Immature natural killer cell (primary cell): ENCODE data around the gene ZNF106. TPM values are rescaled to one million over a fixed set of nuclear protein-coding genes. Genes with fewer than 3 reads are reported as not detected.

ENCODE experiments used
- DNase-seq, 3 donors: peaks; one replicate each; pipeline ENCODE4 v3.0.0; 2022; ENCODE audit warnings: mixed read lengths in 1 of 3
- H3K27ac Mint-ChIP-seq, 6 donors: one replicate each; pipeline ENCODE4 v1.8.0; 2020; ENCODE audit warnings: mixed read lengths in 6 of 6, mild to moderate bottlenecking in 5 of 6, inconsistent platforms in 4 of 6, moderate library complexity in 3 of 6
- H3K27me3 Mint-ChIP-seq, 3 donors: one replicate each; pipeline ENCODE4 v1.8.0; 2020 to 2021; ENCODE audit warnings: low read depth in 3 of 3, mild to moderate bottlenecking in 3 of 3, mixed read lengths in 3 of 3, moderate library complexity in 3 of 3, inconsistent platforms in 1 of 3
- H3K36me3 Mint-ChIP-seq, 3 donors: one replicate each; pipeline ENCODE4 v1.8.0; 2020; ENCODE audit warnings: mixed read lengths in 3 of 3, inconsistent platforms in 2 of 3, mild to moderate bottlenecking in 2 of 3
- H3K4me1 Mint-ChIP-seq, 2 donors: one replicate each; pipeline ENCODE4 v1.8.0; 2020; ENCODE audit warnings: inconsistent platforms in 2 of 2, mild to moderate bottlenecking in 2 of 2, mixed read lengths in 2 of 2, moderate library complexity in 1 of 2
- H3K4me3 Mint-ChIP-seq, 5 donors: one replicate each; pipeline ENCODE4 v1.8.0; 2020; ENCODE audit warnings: mild to moderate bottlenecking in 5 of 5, mixed read lengths in 5 of 5, inconsistent platforms in 3 of 5, moderate library complexity in 3 of 5
- H3K9me3 Mint-ChIP-seq, 6 donors: one replicate each; pipeline ENCODE4 v1.8.0; 2020; ENCODE audit warnings: mild to moderate bottlenecking in 6 of 6, mixed read lengths in 6 of 6, inconsistent platforms in 4 of 6, moderate library complexity in 3 of 6
- polyA plus RNA-seq, 3 donors: library from polyadenylated mRNA; unstranded; fragments of 300-500 nt; fragmentation: Illumina TruSeq; gene quantifications; one replicate each; pipeline ENCODE4 v1.2.3, GENCODE V29; 2021

Gene ZNF106
- polyA plus RNA-seq, 3 donors from 2014 or later, result 20.3 to 65.5 (median 21.7) TPM

DNA sequence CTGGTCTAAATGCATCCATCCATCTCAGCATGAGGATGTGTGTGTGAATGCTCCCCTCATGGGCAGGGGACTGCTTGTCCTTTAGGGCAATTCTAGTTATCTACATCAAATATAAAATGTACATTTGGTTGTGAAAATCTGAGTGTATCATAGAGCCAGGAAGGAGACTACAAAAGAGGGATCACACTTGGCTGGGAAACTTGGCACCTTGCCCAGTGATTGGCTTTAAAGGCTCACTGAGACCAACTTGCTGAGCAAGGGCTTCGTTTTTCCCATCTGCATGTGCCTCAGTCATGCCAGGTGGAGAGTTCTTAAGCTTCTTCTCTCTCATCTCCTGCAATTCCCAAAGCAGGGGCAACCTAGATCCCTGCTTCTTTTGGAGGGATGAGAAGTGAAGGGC lies 126.4 kb downstream of the ZNF106 start:
- Mint-ChIP-seq H3K9me3 (no peaks in the 10 kb centered on the region), H3K27ac (no peak overlapping the region), H3K4me1 (no peaks in the 10 kb centered on the region), H3K36me3 (peaks cover 0 to 6% (median 3%) of the 10 kb centered on the region in 3 donors), H3K27me3 (no peaks in the 10 kb centered on the region), H3K4me3 (no peak overlapping the region)
- DNase-seq, result no peak

DNA sequence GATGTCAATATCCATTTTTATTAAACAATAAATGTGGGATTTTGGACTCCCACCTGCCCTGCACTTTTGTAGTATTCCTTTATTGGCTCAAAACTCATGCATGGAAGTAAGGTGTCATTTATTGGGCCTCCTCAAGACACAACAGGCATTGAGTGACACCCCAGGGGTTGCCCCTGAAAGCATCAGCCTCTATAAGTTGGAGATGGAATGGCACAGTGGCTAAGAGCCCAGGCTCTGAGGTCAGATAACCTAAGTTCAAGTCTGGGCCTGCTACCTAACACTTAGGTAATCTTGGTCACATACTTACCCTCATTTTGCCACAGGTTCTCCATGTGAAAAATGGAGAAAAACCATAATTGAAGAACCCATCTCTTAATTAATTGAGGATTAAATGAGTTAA lies 127.0 kb downstream of the ZNF106 start:
- Mint-ChIP-seq H3K9me3 (no peaks in the 10 kb centered on the region), H3K27ac (no peak overlapping the region), H3K36me3 (peaks cover 0 to 11% (median 7%) of the 10 kb centered on the region in 3 donors), H3K4me1 (no peaks in the 10 kb centered on the region), H3K27me3 (no peaks in the 10 kb centered on the region), H3K4me3 (no peak overlapping the region)
- no peak for DNase-seq

DNA sequence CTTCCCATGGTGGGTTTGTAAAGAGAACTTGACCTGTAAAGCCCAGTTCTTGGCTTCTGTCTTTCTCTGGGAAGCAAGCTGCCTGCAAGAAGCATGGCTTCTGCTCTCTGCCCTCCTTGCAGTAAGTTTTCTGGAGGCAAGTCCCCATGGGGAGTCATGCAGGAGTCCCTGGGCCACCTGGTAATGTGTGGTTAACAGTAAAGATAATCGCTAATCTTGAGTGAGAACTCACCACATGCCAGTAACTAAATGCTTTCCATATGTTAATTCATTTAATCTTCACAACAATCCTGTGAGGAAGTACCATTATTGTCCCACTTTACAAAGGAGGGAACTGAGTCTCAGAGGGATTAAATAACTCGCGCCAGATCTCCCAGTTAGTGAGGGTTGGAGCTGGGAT lies 127.5 kb downstream of the ZNF106 start:
- Mint-ChIP-seq H3K36me3 (peaks cover 0 to 11% (median 7%) of the 10 kb centered on the region in 3 donors), H3K27ac (no peak overlapping the region), H3K4me3 (no peak overlapping the region), H3K4me1 (no peaks in the 10 kb centered on the region), H3K27me3 (no peaks in the 10 kb centered on the region), H3K9me3 (no peaks in the 10 kb centered on the region)
- DNase-seq, result no peak

Other genes with a start within 250 kb of the ZNF106 start
- 10 to 100 TPM in 1 of 3 donors, 1 to 10 TPM in 2; 4.0 to 13.0 (median 9.6) TPM for gene GANC, start 217.9 kb downstream of the ZNF106 start, polyA plus RNA-seq
- 10 to 100 TPM; 55.5 to 93.8 (median 63.4) TPM for gene TMEM87A, start 217.7 kb downstream of the ZNF106 start, polyA plus RNA-seq
- gene CAPN3, start 131.6 kb downstream of the ZNF106 start, polyA plus RNA-seq, result 1 to 10 TPM in 2 of 3 donors, not detected in 1; 1.9 to 2.3 TPM
- gene SNAP23, start 4.5 kb upstream of the ZNF106 start, polyA plus RNA-seq, result 10 to 100 TPM; 79.2 to 95.4 (median 85.8) TPM
- 10 to 100 TPM in 1 of 3 donors, 1 to 10 TPM in 2; 1.2 to 14.0 (median 8.6) TPM for gene LRRC57, start 57.7 kb upstream of the ZNF106 start, polyA plus RNA-seq
- gene HAUS2, start 57.7 kb upstream of the ZNF106 start, polyA plus RNA-seq, result 10 to 100 TPM; 18.5 to 37.0 (median 31.5) TPM
- 1 to 10 TPM in 2 of 3 donors, not detected in 1; 1.1 to 2.3 TPM for gene STARD9, start 84.5 kb upstream of the ZNF106 start, polyA plus RNA-seq
- gene CDAN1, start 246.0 kb upstream of the ZNF106 start, polyA plus RNA-seq, result 1 to 10 TPM; 3.9 to 8.2 (median 4.3) TPM